Gastrocnemius medialis (tissue), 4 donors: ENCODE results near the gene FAM107B.

ENCODE experiments used
- CTCF ChIP-seq, 5 experiments: fragments of 450-650 bp in 3 of 5; fragments of 200-600 bp in 2 of 5; sonication (generic) in 2 of 5; IDR thresholded peaks in 4 of 5; conservative IDR thresholded peaks in 1 of 5; 1 replicate in 4 of 5; 2 replicates in 1 of 5; pipeline ENCODE4 v1.5.1; 2016 to 2019; ENCODE audit warnings: antibody characterized with exemption in 5 of 5, mild to moderate bottlenecking in 3 of 5, moderate library complexity in 3 of 5
- POLR2A ChIP-seq, 2 donors: fragments of 450-650 bp; IDR thresholded peaks; one replicate each; pipeline ENCODE4 v1.6.1; 2017; ENCODE audit warnings: antibody characterized with exemption in 2 of 2, mild to moderate bottlenecking in 2 of 2, moderate library complexity in 2 of 2

- no peak for TF ChIP-seq CTCF (IDR thresholded peaks at IDR 0.05 in 4 of 5, conservative IDR thresholded peaks at IDR 0.05 in 1 of 5)
- TF ChIP-seq POLR2A (IDR thresholded peaks at IDR 0.05) = no peak
These were observed 211.2 kb downstream of the FAM107B start for GRCh38 chr10:14563359-14563940.
